Glomerular visceral epithelial cell (primary cell): ENCODE data around the gene PLEKHS1.
"Not testable (repeated sequence)": the region's sequence is repeated elsewhere in the genome, so short reads cannot be mapped to it uniquely, and the experiment has no call there.

Experiments used
- DNase-seq: peaks from one replicate; pipeline ENCODE4 v3.0.0-alpha.2; 2016; ENCODE audit errors: extremely low spot score

PLEKHS1 gene

DNA sequence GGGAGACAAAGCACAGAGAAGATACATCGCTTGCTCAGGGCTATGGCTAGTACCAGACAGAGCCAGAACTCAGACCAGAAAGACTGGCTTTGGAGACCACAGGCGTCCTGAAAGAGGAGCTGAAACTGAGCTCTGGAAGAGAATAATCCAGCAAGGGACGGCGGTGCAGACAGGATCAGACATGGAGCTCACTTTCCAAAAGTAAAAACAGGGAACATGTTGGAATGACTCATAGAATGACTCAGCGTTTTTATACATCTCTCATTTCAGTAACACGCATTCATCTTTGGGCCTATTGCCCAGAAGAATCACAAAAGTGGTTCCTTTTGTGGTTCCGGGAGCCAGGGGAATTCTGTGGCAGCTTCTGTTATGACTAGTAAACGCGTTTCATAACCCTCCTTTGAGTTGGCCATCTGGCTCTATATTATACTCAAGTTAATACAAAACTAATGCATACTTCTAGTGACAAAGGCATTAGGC, 37.2 kb downstream of the PLEKHS1 start:
- peak; percentile 81 for DNase-seq

DNA sequence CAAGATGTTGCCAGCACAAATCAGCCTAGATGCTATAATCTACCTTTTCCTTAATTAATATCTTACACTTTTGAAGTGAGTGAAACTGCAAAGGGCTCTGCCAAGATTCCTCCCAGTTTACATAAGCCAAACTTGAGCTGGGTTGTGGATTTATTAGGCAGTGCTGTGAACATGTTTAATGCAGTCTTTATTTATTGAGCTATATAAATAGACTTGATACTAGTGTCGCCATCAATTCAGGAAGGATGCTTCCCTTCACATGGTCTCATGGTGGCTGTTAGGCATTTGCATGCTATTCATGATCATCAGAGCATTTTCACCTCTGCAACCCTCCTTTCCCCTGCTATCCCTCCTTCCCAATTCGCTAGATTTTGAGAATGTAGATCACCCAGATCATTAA, 40.2 kb downstream of the PLEKHS1 start:
- no peak for DNase-seq

DNA sequence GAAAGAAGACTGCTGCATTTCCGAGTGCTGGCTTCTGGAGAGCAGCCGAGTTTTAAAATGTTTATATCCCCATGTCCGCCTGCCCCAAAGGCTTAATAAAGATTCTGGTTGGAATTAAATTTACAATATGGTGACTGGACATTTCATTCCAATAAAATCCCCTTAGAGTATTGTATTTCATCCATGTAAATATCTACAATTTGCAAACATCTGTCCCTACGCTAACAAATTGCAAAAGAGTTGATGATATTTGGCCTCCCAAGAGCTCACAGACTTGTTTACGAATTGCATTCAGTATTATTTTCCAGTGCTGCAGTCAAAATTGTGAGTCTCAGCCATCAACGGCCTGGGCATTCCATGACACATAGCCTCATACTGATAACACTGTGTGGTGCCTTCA, 50.1 kb downstream of the PLEKHS1 start:
- no peak for DNase-seq

DNA sequence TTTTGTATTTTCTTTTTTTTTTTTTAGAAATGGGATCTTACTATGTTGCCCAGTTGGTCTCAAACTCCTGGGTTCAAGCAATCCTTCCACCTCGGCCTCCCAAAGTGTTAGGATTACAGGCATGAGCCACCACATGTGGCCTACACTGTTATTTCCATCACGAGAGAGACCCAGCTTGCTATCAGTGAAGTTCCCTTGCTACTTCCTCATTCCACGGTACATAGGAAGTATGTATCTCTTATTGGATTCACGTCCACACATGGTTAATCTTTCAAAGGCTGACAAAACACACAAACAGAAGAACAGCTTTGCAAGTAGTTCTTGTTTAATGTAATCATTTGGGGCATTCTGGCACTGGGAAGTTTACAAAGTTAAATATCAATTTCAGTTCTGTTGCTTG, 51.5 kb downstream of the PLEKHS1 start:
- DNase-seq: no peak

DNA sequence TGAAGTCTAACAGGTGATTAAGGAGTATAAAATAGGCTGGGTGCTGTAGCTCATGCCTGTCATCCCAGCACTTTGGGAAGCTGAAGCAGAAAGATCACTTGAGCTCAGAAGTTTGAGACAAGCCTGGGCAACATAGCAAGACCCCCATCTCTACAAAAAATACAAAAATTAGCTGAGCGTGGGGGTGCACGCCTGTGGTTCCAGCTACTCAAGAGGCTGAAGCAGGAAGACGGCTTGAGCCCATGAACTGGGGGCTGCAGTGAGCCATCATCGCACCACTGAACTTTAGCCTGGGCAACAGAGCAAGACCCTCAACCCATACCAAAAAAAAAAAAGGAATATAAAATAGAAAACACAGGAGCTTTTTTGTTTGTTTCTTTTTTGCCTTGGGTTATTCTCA, 55.0 kb downstream of the PLEKHS1 start:
- no peak for DNase-seq

DNA sequence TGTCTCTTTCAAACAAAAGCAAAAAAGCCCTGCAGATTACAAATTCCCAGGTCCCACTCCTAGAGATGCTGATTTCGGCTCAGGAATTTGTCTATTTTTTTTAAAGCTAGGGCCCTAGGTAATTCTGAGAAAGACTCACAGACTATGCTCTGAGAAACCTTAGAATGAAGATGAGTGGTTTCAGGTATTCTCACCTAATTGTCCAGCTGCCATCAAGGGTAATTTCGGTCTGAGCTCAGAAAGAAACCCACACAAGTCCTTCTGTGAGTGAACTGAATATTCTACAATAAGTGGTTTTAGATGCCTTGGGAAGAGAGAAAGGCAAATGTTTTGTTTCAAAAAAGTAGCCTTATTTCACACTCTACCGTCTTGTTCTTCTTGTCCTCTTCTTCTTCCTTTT, 56.7 kb downstream of the PLEKHS1 start:
- DNase-seq: no peak

DNA sequence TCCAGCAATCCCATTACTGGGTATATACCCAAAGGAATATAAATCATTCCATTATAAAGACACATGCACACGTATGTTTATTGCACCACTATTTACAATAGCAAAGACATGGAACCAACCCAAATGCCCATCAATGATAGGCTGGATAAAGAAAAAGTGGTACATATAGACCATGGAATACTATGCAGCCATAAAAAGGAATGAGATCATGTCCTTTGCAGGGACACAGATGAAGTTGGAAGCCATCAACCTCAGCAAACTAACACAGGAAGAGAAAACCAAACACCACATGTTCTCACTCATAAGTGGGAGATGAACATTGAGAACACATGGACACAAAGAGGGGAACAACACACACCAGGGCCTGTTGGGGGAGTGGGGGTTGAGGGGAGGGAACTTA, 63.2 kb downstream of the PLEKHS1 start:
- not testable (repeated sequence) for DNase-seq

DNA sequence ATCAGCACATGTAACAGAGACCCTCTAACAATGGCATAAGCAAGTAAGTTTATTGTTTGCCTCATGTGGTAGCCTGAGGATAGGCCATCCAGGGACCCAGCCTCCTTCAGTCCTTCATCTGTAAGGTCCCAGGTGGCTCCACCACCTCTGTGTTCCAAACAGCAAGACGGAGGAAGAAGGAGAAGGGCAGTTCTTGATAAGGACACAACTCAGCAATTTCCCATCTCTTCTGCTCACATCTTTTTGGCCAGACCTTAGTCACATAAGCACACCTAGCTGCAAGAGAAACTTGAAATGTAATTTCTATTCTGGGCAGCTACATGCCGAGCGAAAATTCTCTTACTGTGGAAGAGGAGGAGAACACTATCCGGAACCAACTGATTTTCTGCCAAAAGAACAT, 68.5 kb downstream of the PLEKHS1 start:
- no peak for DNase-seq

DNA sequence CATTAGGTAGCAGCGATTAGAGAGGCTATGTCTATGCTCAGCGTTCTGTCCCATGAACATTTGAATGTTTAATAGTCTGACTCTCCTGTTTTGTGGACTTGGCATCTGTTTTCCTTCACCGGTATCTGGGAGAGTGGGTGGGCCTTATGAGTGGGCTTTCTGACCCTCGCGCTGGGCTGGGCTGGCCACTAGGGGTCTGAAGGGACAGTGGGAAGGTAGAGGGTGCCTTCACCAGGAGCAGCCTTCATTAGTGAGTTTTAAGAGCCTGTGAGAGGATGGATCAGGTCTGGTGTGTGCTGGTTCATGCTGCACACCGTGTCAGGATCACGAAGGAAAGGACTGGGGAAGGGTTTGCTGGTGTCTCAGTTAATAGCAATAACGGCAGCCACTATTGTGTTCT, 69.0 kb downstream of the PLEKHS1 start:
- DNase-seq: no peak

DNA sequence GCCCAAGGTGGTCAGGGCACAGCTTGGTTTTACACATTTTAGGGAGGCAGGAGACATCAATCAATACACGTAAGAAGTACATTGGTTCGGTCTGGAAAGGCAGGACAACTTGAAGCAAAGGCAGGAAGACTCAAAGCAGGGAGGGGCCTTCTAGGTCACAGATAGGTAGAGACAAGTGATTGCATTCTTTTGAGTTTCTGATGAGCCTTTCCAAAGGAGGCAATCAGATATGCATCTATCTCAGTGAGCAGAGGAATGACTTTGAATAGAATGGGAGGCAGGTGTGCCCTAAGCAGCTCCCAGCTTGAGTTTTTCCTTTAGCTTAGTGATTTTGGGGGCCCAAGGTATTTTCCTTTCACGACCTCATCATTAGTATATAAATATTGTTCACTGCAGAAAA, 69.8 kb downstream of the PLEKHS1 start:
- not testable (repeated sequence) for DNase-seq

DNA sequence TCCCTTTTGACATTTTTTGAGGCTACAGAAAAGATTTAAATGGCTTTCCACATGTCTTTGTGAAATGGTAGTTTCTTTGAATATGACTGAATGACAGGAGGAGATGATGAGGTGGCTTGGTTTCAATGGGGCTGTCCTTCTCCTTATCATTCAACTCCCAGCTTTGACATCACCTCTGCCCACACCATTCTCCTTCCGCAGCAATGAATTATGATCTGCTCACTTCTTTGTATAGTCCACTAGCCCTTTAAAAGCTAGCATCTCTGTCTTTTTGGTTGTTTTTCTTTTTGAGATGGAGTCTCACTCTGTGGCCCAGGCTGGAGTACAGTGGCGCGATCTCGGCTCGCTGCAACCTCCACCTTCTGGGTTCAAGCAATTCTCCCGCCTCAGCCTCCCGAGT, 70.7 kb downstream of the PLEKHS1 start:
- DNase-seq: no peak

DNA sequence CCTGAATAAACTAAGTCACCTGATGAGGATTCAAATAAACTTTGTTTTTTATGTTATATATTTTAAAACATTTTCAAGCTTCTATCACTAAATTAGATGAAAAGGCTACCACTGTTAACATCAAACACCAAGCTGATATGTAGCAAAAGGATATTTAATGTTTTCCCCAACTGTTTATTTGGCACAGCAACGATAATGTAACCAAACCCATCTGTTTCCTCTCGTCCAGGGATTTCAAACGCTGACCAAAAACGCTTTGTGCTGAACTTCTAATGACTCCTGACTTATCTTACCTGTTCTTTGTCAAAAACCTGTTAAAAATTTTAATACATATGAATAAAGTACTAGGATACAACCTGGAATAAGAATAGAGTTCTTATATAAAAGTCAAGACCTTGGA, 71.9 kb downstream of the PLEKHS1 start:
- DNase-seq: no peak

DNA sequence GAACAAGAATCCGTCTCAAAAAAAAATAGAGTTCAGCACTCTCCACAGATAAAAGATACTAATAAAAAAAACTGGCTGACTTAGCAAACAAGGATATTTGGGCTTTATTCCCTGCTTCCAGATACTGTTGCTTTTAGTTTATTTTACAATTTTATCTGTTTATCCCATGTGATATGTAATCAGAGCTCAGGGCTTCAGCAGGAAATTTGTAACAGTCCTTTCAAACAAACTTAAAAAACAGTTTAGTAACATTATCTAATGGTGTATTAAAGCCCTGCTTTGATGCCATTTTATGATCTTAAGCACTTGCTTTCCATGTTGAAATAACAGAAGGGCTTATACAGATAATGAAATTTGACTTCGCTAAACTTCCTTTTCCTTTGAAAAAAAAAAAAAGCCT, 74.3 kb downstream of the PLEKHS1 start:
- no peak for DNase-seq

DNA sequence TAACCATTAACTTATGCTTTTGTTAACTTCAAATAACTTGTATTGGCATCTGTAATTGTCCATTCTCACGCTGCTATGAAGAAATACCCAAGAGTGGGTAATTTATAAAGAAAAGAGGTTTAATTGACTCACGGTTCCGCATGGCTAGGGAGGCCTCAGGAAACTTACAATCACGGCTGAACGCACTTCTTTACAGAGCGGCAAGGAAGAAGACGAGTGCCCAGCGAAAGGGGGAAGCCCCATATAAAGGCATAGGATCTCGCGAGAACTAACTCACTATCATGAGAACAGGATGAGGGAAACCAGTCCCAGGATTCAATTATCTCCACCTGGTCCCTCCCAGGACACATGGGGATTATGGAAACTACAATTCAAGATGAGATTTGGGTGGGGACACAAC, 77.1 kb downstream of the PLEKHS1 start:
- not testable (repeated sequence) for DNase-seq
